GM21390 (cell line): Measurements from ENCODE around the gene GRHPR.
"Not testable (repeated sequence)": the region's sequence is repeated elsewhere in the genome, so short reads cannot be mapped to it uniquely, and the experiment has no call there.

Source experiments
- ATAC-seq: cut with Tn5 transposase; IDR thresholded peaks from one replicate; pipeline ENCODE4 v1.9.1; 2021; ENCODE audit not compliant: unreplicated experiment

GRHPR gene

GRCh38 chr9:37420271-37421215, 2.0 kb upstream of the GRHPR start:
- ATAC-seq: no peak

GRCh38 chr9:37421914-37422288, 595 bp upstream of the GRHPR start:
- ATAC-seq: no peak

- ATAC-seq: no peak
Observed at GRCh38 chr9:37423508-37423907, 1.0 kb downstream of the GRHPR start.

GRCh38 chr9:37424204-37424685, 1.7 kb downstream of the GRHPR start:
- no peak for ATAC-seq

- ATAC-seq: no peak
Observed at GRCh38 chr9:37424686-37425297, 2.3 kb downstream of the GRHPR start.

GRCh38 chr9:37425298-37425752, 2.8 kb downstream of the GRHPR start:
- no peak for ATAC-seq

GRCh38 chr9:37426431-37426830, 3.9 kb downstream of the GRHPR start:
- not testable (repeated sequence) for ATAC-seq

GRCh38 chr9:37426846-37427245, 4.3 kb downstream of the GRHPR start:
- ATAC-seq: no peak

- no peak for ATAC-seq
Observed at GRCh38 chr9:37428345-37428744, 5.8 kb downstream of the GRHPR start.

- no peak for ATAC-seq
Observed at GRCh38 chr9:37429441-37430285, 7.2 kb downstream of the GRHPR start.

GRCh38 chr9:37430841-37431597, 8.5 kb downstream of the GRHPR start:
- ATAC-seq: no peak

GRCh38 chr9:37432020-37432419, 9.5 kb downstream of the GRHPR start:
- no peak for ATAC-seq

GRCh38 chr9:37433867-37434371, 11.4 kb downstream of the GRHPR start:
- no peak for ATAC-seq

- no peak for ATAC-seq
Observed at GRCh38 chr9:37436540-37436939, 14.0 kb downstream of the GRHPR start.

- no peak for ATAC-seq
Observed at GRCh38 chr9:37437010-37437409, 14.5 kb downstream of the GRHPR start.

- ATAC-seq: no peak
Observed at GRCh38 chr9:37437621-37438020, 15.1 kb downstream of the GRHPR start.

- no peak for ATAC-seq
Observed at GRCh38 chr9:37438359-37438758, 15.9 kb downstream of the GRHPR start.

GRCh38 chr9:37441776-37442370, 19.4 kb downstream of the GRHPR start:
- ATAC-seq: no peak

GRCh38 chr9:37442556-37442955, 20.1 kb downstream of the GRHPR start:
- no peak for ATAC-seq

GRCh38 chr9:37443566-37443965, 21.1 kb downstream of the GRHPR start:
- no peak for ATAC-seq
